Endothelial cell of umbilical vein (primary cell): ENCODE data around the gene LRRC8E. TPM values are rescaled to one million over a fixed set of nuclear protein-coding genes. Genes with fewer than 3 reads are reported as not detected.

Experiments used
- BruUV-seq: library from RNA; stranded (reverse); fragments of 400-500 nt; replicated peaks from 2 replicates; lab custom pipeline; 2021; lab: Mats Ljungman, UMichigan
- CTCF ChIA-PET: fragments of 300-600, 350-600 bp; sonication (Branson Sonifier 250); formaldehyde crosslinking; loops from one replicate; lab custom pipeline; 2021; ENCODE audit warnings: antibody characterized with exemption, inconsistent platforms; lab: Charles Lee
- POLR2A ChIA-PET: fragments of 300-600, 350-600 bp; sonication (Branson Sonifier 250); formaldehyde crosslinking; loops from one replicate; lab custom pipeline; 2021; ENCODE audit warnings: antibody characterized with exemption, inconsistent platforms; lab: Charles Lee
- DNase-seq: peaks from one replicate; pipeline ENCODE4 v3.0.0-alpha.2; 2011; ENCODE audit warnings: low read depth, low spot score
- FAIRE-seq: peaks from 2 replicates; lab custom pipeline; 2011; peaks lifted over from hg19 to GRCh38; lab: Jason Lieb, UNC
- H2AFZ ChIP-seq: 2 replicates; pipeline ENCODE4 v1.6.0; 2012; ENCODE audit warnings: low read depth, low read length, control low read depth, inconsistent platforms
- H3K27ac ChIP-seq: 2 replicates; pipeline ENCODE4 v1.5.1; 2011; ENCODE audit warnings: low read depth, mild to moderate bottlenecking, control low read depth, low read length, moderate library complexity; ENCODE audit not compliant: insufficient read depth
- H3K27me3 ChIP-seq, 2 experiments: 2 replicates each; pipeline versions ENCODE4 v1.6.0 to v1.6.1; 2011; ENCODE audit warnings: low read length in 2 of 2, mixed read lengths in 1 of 2; ENCODE audit not compliant: control insufficient read depth in 2 of 2, insufficient read depth in 2 of 2
- H3K36me3 ChIP-seq, 2 experiments: 2 replicates in 1 of 2; 3 replicates in 1 of 2; pipeline ENCODE4 v1.5.1; 2011; ENCODE audit warnings: low read length in 2 of 2, mild to moderate bottlenecking in 1 of 2, moderate library complexity in 1 of 2; ENCODE audit not compliant: control insufficient read depth in 2 of 2, insufficient read depth in 2 of 2; ENCODE audit errors: extremely low read depth in 1 of 2
- H3K4me1 ChIP-seq: 3 replicates; pipeline ENCODE4 v1.5.1; 2011; ENCODE audit warnings: mild to moderate bottlenecking, low read length; ENCODE audit not compliant: control insufficient read depth, insufficient read depth; ENCODE audit errors: extremely low read depth
- H3K4me2 ChIP-seq: 2 replicates; pipeline ENCODE4 v1.6.1; 2011; ENCODE audit warnings: low read length, control low read depth, mixed read lengths; ENCODE audit not compliant: insufficient read depth
- H3K4me3 ChIP-seq, 3 experiments: fragments of 200-600 bp in 1 of 3; sonication (generic), shearing (Covaris generic) in 1 of 3; replicated peaks in 1 of 3; 2 replicates each; pipeline ENCODE4 v1.5.1; 2011 to 2016; ENCODE audit warnings: control low read depth in 3 of 3, low read length in 3 of 3, mild to moderate bottlenecking in 2 of 3, inconsistent platforms in 1 of 3, low read depth in 1 of 3, moderate library complexity in 1 of 3; ENCODE audit not compliant: insufficient read depth in 1 of 3
- H3K79me2 ChIP-seq: 2 replicates; pipeline ENCODE4 v1.6.0; 2012; ENCODE audit warnings: low read length, inconsistent platforms; ENCODE audit not compliant: control insufficient read depth, insufficient read depth
- H3K9ac ChIP-seq: replicated peaks from 2 replicates; pipeline ENCODE3; 2011; ENCODE audit warnings: low read length, control low read depth; ENCODE audit not compliant: insufficient read depth; ENCODE audit errors: extremely low read depth
- H3K9me1 ChIP-seq: replicated peaks from 3 replicates; pipeline ENCODE4 v1.6.0; 2011; ENCODE audit warnings: mild to moderate bottlenecking, low read length; ENCODE audit not compliant: control insufficient read depth, insufficient read depth; ENCODE audit errors: extremely low read depth
- H3K9me3 ChIP-seq: replicated peaks from 2 replicates; pipeline ENCODE4 v1.5.1; 2012; ENCODE audit warnings: low read length, inconsistent platforms; ENCODE audit not compliant: control insufficient read depth, insufficient read depth
- H4K20me1 ChIP-seq: replicated peaks from 2 replicates; pipeline ENCODE3; 2011; ENCODE audit warnings: mild to moderate bottlenecking, low read length; ENCODE audit not compliant: control insufficient read depth, insufficient read depth; ENCODE audit errors: extremely low read depth
- EZH2 ChIP-seq: IDR thresholded peaks from 2 replicates; pipeline ENCODE4 v1.6.1; 2012; ENCODE audit warnings: borderline replicate concordance, low read depth, mild to moderate bottlenecking, moderate library complexity, low read length, inconsistent platforms; ENCODE audit not compliant: severe bottlenecking
- FOS ChIP-seq: IDR thresholded peaks from 2 replicates; pipeline ENCODE4 v1.6.1; 2011; ENCODE audit warnings: mild to moderate bottlenecking, low read length, moderate library complexity, borderline replicate concordance; ENCODE audit not compliant: insufficient read depth
- JUN ChIP-seq: IDR thresholded peaks from 2 replicates; pipeline ENCODE4 v1.6.1; 2011; ENCODE audit warnings: borderline replicate concordance, low read depth; ENCODE audit not compliant: insufficient read length, insufficient read depth
- MAX ChIP-seq: IDR thresholded peaks from 2 replicates; pipeline ENCODE4 v1.6.1; 2011; ENCODE audit not compliant: insufficient read depth, insufficient read length
- MYC ChIP-seq: IDR thresholded peaks from one replicate; pipeline ENCODE4 v1.6.1; 2011; ENCODE audit warnings: mild to moderate bottlenecking, low read depth, low read length
- POLR2A ChIP-seq: IDR thresholded peaks from 2 replicates; pipeline ENCODE4 v1.6.1; 2012; ENCODE audit warnings: low read depth, mild to moderate bottlenecking, control low read depth, low read length
- POLR2AphosphoS5 ChIP-seq: IDR thresholded peaks from 2 replicates; pipeline ENCODE4 v1.6.1; 2012; ENCODE audit warnings: low read depth, mild to moderate bottlenecking, control low read depth, low read length, moderate library complexity; ENCODE audit not compliant: insufficient read depth
- dilution Hi-C: fragments of 300-500 bp; cut with MboI; formaldehyde crosslinking; loops from one replicate; pipeline ENCODE4 v1.15.0; 2019; ENCODE audit warnings: low sequenced_read_pairs; ENCODE audit not compliant: extremely low pct_ligation_motif_present
- intact Hi-C: fragments of 100-400 bp; cut with micrococcal nuclease; formaldehyde crosslinking; loops from one replicate; pipeline ENCODE4 v1.10.0; 2022
- polyA plus RNA-seq, 4 experiments: library from polyadenylated mRNA; depleted of rRNA in 3 of 4; stranded (reverse) in 3 of 4; unstranded in 1 of 4; fragments of >200 nt; gene quantifications; 2 replicates each; pipeline versions ENCODE4 v1.2.1 to v1.2.3, GENCODE V29; 2011 to 2012; ENCODE audit warnings: missing spikeins in 1 of 4
- total RNA-seq: library from RNA; stranded (reverse); gene quantifications from 2 replicates; pipeline ENCODE4 v1.2.3, GENCODE V29; 2021

The LRRC8E gene
- total and polyA plus RNA-seq, 2 donors (not counting 3 experiments of a cell fraction or from before 2014, with no cell fraction given), result 1.1 to 1.6 TPM

GRCh38 chr19:7850000-7850813 lies 38.1 kb upstream of the LRRC8E start:
- Histone ChIP-seq H3K27me3 (no peaks in the 10 kb centered on the region), H3K9me3 (no peaks in the 10 kb centered on the region), H3K9me1 (no peaks in the 10 kb centered on the region), H3K9ac (no peak overlapping the region), H3K4me1 (no peaks in the 10 kb centered on the region), H4K20me1 (no peaks in the 10 kb centered on the region), H3K4me3 (no peak overlapping the region), H3K27ac (no peak overlapping the region), H3K4me2 (no peak overlapping the region), H3K79me2 (no peaks in the 10 kb centered on the region), H2AFZ (no peak overlapping the region), H3K36me3 (no peaks in the 10 kb centered on the region)
- intact Hi-C loops, result loop anchor here (5.0 kb wide), 1 partner anchor 168 kb away; the partner anchor contains the start of gene TRAPPC5
- ChIA-PET POLR2A (no interaction called here), CTCF (interaction anchor here (1.1 to 1.2 kb wide), 2 partner anchors 282 to 748 kb away, joined by 3 read pairs; no protein-coding TSS in a partner anchor)
- DNase-seq (no peak), FAIRE-seq (no peak)
- TF ChIP-seq POLR2A (no peak), MAX (no peak), FOS (no peak)
- no TSS peak for BruUV-seq
- dilution Hi-C loops, result no loop called here

GRCh38 chr19:7850945-7851622 lies 37.2 kb upstream of the LRRC8E start:
- H4K20me1 ChIP-seq, result no peaks in the 10 kb centered on the region
- no peaks in the 10 kb centered on the region for H3K79me2 ChIP-seq
- no peaks in the 10 kb centered on the region for H3K27me3 ChIP-seq
- H3K27ac ChIP-seq, result no peak overlapping the region
- no peaks in the 10 kb centered on the region for H3K9me1 ChIP-seq
- TF ChIP-seq EZH2 (no peak), MYC (no peak), MAX (no peak), POLR2A (no peak), POLR2AphosphoS5 (no peak), JUN (no peak), FOS (no peak)
- POLR2A ChIA-PET, result no interaction called here
- FAIRE-seq, result no peak
- no peak overlapping the region for H3K4me3 ChIP-seq
- CTCF ChIA-PET, result interaction anchor here (1.1 to 1.8 kb wide), 3 partner anchors 52 to 749 kb away, joined by 3 to 6 read pairs (median 3); no protein-coding TSS in a partner anchor
- H2AFZ ChIP-seq, result no peak overlapping the region
- no TSS peak for BruUV-seq
- DNase-seq, result no peak
- no peak overlapping the region for H3K4me2 ChIP-seq
- no peaks in the 10 kb centered on the region for H3K4me1 ChIP-seq
- no peak overlapping the region for H3K9ac ChIP-seq
- intact Hi-C loops, result loop anchor here (5.0 kb wide), 1 partner anchor 169 kb away; the partner anchor contains the start of gene TRAPPC5
- no peaks in the 10 kb centered on the region for H3K36me3 ChIP-seq
- no peaks in the 10 kb centered on the region for H3K9me3 ChIP-seq
- dilution Hi-C loops, result no loop called here
